ENCODE measurements around the gene BASP1. TPM values are rescaled to one million over a fixed set of nuclear protein-coding genes. Genes with fewer than 3 reads are reported as not detected.
"Not testable (repeated sequence)": the region's sequence is repeated elsewhere in the genome, so short reads cannot be mapped to it uniquely, and the experiment has no call there.

Gene BASP1
- total RNA-seq, 4 donors from 2014 or later = 22.1 to 37.1 (median 26.8) TPM

DNA sequence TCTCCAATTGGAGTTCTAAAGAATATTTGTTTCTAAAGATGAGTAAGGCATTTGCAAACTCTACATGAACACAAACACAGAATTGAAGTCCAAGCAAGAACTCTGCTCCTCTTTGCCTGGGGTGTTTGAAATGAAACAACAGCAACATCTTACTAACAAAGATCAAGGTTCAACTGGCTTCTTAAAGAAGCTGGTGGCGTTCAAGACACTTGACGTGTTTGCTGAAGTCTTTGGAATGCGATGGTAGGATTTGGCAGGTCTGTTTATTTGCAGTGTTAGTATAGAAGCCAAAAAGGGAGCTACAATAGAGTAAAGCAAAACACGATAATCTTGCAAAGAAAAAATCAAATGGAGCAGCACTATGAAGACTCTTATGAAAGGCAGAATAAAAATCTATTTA, 94.9 kb downstream of the BASP1 start:
- intact Hi-C loops (cut with DNase I; ENCODE audit: low total_unique reads) = no loop called here
- no peak for DNase-seq (ENCODE audit: low spot score in 2 of 2)
- WGBS, 2 donors = 48 to 60% methylated on average over 4 of the region's 4 CpGs
- no peak overlapping the region for H3K4me3 ChIP-seq (ENCODE audit: low read depth, poor library complexity, severe bottlenecking)
- TF ChIP-seq POLR2A (IDR thresholded peaks at IDR 0.05) = no peak

DNA sequence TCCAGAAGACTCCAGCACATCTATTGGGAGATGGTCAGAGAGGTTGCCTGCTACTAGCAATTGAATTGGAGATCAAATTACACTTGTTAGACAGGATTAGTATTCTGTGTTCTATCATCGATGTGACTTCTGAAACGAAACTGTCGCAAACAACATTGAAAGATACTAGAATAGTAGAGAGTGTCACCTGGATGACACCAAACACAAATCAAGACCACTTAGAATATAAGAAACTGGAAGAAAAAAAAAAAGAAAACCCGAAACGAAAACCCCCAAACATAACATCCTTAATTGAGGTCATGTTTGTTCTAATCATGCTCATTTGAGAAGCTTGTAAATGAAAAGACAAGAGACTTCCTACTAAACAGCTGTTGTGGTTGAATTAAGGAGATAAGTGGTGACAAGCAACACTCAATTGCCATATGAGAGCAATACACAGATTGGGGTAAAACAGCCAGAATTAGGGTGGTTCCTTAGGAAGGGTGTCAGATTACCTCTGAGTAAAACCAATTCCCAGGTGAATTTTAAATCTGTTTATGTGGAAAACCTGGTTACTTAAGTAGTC, 97.6 kb downstream of the BASP1 start:
- DNase-seq (ENCODE audit: low spot score in 2 of 2) = no peak
- intact Hi-C loops (cut with DNase I; ENCODE audit: low total_unique reads) = no loop called here
- 71 to 78% methylated on average over 5 of the region's 5 CpGs for WGBS, 2 donors

DNA sequence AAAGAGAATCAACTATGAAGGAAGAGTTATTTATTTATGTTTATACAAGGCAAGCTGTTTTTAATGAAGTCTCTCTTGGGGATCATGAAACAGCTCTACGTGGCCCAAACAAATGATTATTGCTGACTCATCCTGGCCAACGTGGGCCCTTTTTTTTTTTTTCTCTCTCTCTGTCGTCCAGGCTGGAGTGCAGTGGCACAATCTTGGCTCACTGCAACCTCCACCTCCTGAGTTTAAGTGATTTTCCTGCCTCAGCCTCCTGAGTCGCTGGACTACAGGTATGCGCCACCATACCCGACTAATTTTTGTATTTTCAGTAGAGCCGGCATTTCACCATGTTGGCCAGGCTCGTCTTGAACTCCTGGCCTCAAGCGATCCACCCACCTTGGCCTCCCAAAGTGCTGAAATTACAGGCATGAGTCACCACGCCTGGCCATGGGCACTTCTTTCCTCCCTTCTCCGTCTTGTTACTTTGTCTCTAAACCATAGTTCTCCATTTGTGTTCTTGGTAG, 98.3 kb downstream of the BASP1 start:
- DNase-seq (ENCODE audit: low spot score in 2 of 2) = no peak
- intact Hi-C loops (cut with DNase I; ENCODE audit: low total_unique reads) = no loop called here
- no peak overlapping the region for H3K4me3 ChIP-seq (ENCODE audit: low read depth, poor library complexity, severe bottlenecking)
- WGBS, 2 donors = 61 to 66% methylated on average over 11 of the region's 11 CpGs
- TF ChIP-seq POLR2A (IDR thresholded peaks at IDR 0.05) = no peak
- TF ChIP-seq, protein P1, sequence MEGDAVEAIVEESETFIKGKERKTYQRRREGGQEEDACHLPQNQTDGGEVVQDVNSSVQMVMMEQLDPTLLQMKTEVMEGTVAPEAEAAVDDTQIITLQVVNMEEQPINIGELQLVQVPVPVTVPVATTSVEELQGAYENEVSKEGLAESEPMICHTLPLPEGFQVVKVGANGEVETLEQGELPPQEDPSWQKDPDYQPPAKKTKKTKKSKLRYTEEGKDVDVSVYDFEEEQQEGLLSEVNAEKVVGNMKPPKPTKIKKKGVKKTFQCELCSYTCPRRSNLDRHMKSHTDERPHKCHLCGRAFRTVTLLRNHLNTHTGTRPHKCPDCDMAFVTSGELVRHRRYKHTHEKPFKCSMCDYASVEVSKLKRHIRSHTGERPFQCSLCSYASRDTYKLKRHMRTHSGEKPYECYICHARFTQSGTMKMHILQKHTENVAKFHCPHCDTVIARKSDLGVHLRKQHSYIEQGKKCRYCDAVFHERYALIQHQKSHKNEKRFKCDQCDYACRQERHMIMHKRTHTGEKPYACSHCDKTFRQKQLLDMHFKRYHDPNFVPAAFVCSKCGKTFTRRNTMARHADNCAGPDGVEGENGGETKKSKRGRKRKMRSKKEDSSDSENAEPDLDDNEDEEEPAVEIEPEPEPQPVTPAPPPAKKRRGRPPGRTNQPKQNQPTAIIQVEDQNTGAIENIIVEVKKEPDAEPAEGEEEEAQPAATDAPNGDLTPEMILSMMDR (IDR thresholded peaks at IDR 0.05) = no peak

More for the DNA sequence above, 97.6 kb downstream of the BASP1 start:
- H3K4me3 ChIP-seq (ENCODE audit: low read depth, poor library complexity, severe bottlenecking) = no peak overlapping the region
- no peak for TF ChIP-seq POLR2A (IDR thresholded peaks at IDR 0.05)
- TF ChIP-seq, protein P1 (IDR thresholded peaks at IDR 0.05) = no peak

DNA sequence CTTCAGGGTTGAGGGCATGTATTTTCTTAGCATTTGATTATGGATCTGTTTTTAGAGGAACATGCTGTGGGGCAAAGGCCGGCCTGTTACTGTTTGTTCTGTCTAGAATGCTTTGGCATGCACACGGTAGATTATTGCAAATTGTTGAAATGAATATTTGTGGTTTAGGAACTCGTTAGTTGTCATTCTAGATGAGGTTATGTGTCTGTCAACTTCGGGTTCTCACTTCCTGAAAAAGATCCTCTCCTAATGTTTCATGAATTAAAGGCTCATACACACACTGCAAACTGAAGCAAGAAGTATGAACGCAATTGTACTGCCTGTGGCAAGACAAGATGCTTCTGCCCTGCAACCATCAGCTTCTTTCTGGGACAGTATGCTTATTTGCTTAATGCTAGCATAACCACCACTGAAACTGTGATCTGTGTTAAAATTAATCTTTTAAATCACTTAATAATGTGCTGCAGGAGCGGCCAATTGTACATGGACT, 99.6 kb downstream of the BASP1 start:
- TF ChIP-seq POLR2A (IDR thresholded peaks at IDR 0.05) = no peak
- TF ChIP-seq, protein P1 (IDR thresholded peaks at IDR 0.05) = no peak
- WGBS, 2 donors = 15 to 20% methylated on average over 6 of the region's 6 CpGs
- no peak overlapping the region for H3K4me3 ChIP-seq (ENCODE audit: low read depth, poor library complexity, severe bottlenecking)
- intact Hi-C loops (cut with DNase I; ENCODE audit: low total_unique reads) = no loop called here
- no peak for DNase-seq (ENCODE audit: low spot score in 2 of 2)

DNA sequence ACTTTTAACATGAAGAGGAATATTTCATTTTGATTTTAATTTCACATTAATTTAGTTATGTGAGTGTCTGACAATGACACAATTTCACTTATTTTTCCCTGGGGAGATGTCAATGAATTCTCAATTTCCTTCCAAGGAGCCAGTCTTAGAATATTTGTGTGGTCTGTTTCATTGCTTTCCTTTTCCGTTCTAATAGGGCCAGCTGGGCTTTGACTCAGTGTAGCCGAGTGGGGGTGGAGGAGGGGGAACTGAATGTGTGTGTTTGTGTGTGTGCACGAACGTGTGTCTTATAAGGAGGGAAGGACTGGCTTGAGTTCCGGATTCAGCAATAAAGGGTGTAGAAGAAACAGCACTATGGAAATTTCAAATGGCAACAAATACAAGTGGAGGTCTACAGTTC, 100.0 kb downstream of the BASP1 start:
- intact Hi-C loops (cut with DNase I; ENCODE audit: low total_unique reads) = no loop called here

DNA sequence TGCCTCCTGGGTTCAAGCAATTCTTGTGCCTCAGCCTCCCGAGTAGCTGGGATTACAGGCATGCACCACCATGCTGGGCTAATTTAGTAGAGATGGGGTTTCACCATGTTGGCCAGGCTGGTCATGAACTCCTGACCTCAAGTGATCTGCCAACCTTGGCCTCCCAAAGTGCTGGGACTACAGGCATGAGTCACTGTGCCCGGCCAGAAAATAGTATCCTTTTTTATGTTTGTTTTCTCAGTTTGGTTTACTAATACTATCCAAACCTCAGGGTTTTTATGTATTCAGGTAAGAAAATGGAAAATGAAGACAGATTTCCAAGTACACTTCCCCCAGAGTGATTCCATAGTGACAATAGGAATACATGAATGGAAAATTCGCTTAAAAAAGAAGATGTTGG, 101.7 kb downstream of the BASP1 start:
- DNase-seq (ENCODE audit: low spot score in 2 of 2); H3K4me3 ChIP-seq (ENCODE audit: low read depth, poor library complexity, severe bottlenecking); intact Hi-C loops (cut with DNase I; ENCODE audit: low total_unique reads): not testable (repeated sequence)
- WGBS, 2 donors = 87% methylated on average over 3 of the region's 3 CpGs

More for the DNA sequence above, 100.0 kb downstream of the BASP1 start:
- no peak for TF ChIP-seq POLR2A (IDR thresholded peaks at IDR 0.05)
- TF ChIP-seq, protein P1 (IDR thresholded peaks at IDR 0.05) = no peak
- 41 to 53% methylated on average over 5 of the region's 5 CpGs for WGBS, 2 donors
- no peak for DNase-seq (ENCODE audit: low spot score in 2 of 2)
- H3K4me3 ChIP-seq (ENCODE audit: low read depth, poor library complexity, severe bottlenecking) = no peak overlapping the region
